Omental fat pad (tissue), 4 donors: ENCODE results near the gene CD52. TPM values are rescaled to one million over a fixed set of nuclear protein-coding genes. Genes with fewer than 3 reads are reported as not detected.

Experiments used
- ATAC-seq: fragments of 150-250 bp; one replicate; pipeline ENCODE4 v1.9.1; 2016; ENCODE audit warnings: mild to moderate bottlenecking, moderate library complexity; ENCODE audit not compliant: low FRiP score
- DNase-seq: peaks from one replicate; pipeline ENCODE4 v3.0.0-alpha.2; 2019; ENCODE audit warnings: low spot score
- CTCF ChIP-seq, 3 donors: fragments of 450-650 bp; IDR thresholded peaks; one replicate each; pipeline ENCODE4 v1.5.1; 2016 to 2017; ENCODE audit warnings: antibody characterized with exemption in 3 of 3, mild to moderate bottlenecking in 3 of 3, moderate library complexity in 2 of 3
- total RNA-seq, 4 donors: library from RNA; depleted of rRNA; stranded (reverse); fragments of >200 nt; gene quantifications; one replicate each; pipeline ENCODE4 v1.1.0, GENCODE V29; 2016

CD52 gene
- total RNA-seq, 4 donors from 2014 or later = 4.3 to 227 (median 13.2) TPM; not detected in 1

GRCh38 chr1:26338670-26339069 lies 20.9 kb downstream of the CD52 start:
- TF ChIP-seq CTCF (IDR thresholded peaks at IDR 0.05) = no peak
- ATAC-seq (no peak), DNase-seq (no peak)

GRCh38 chr1:26340047-26340481 lies 22.3 kb downstream of the CD52 start:
- DNase-seq (no peak), ATAC-seq (no peak)
- TF ChIP-seq CTCF (IDR thresholded peaks at IDR 0.05) = no peak

GRCh38 chr1:26344147-26344920 lies 26.6 kb downstream of the CD52 start:
- ATAC-seq = no peak
- no peak for TF ChIP-seq CTCF (IDR thresholded peaks at IDR 0.05)
- DNase-seq = no peak

GRCh38 chr1:26345718-26346117 lies 28.0 kb downstream of the CD52 start:
- no peak for TF ChIP-seq CTCF (IDR thresholded peaks at IDR 0.05)
- no peak for ATAC-seq
- no peak for DNase-seq

- no peak for TF ChIP-seq CTCF (IDR thresholded peaks at IDR 0.05)
- DNase-seq (no peak), ATAC-seq (no peak)
These were observed 28.7 kb downstream of the CD52 start for GRCh38 chr1:26346274-26347033.

- ATAC-seq = no peak
- no peak for TF ChIP-seq CTCF (IDR thresholded peaks at IDR 0.05)
These were observed 31.6 kb downstream of the CD52 start for GRCh38 chr1:26349188-26349876.

More at GRCh38 chr1:26349188-26349876, 31.6 kb downstream of the CD52 start:
- no peak for DNase-seq
